ENCODE results near the gene ALDH16A1.

ALDH16A1 gene

DNA sequence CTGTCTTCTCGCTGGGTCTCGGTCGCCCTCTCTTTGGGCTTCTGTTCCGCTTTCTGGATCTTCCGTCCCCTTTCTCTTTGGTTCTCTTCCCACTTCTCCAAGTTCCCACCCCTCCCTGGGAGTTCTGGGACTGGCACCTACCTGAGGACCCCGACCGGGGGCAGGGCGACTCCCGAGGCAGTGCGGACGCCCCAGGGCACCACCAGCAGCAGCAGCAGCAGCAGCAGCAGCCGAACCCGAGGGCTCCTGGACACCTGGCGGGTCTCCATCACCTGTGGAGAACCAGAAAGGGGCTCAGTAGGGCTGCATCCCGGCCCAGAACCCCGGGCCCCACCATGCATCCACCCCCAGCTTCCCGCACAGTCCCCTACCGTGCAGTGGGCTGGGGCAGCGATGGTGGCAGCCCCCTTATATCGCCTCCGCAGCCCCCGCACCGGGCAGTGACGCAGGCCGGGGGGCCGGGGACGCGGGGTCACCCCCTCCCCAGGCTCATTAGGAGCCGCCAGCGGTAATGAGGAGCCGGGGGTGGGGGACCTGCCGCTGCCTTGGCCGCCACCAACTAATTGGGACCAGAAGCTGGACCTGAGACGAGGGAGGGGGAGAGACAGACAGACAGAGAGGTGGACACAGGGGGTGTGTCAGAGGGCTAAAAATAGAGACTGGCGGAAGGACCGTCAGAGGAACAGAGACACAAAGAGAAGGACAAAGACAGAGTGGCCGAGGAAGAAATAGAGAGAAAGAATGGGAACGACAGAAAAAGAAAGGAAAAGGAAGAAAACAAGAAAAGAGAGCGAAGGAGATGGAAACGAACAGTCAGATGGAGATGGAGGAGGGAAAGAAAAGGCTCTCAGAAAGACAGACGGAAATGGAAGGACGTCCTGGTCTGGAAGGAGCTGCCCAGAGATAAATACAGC, 29.7 kb upstream of the ALDH16A1 start, which contains the start of gene PTH2:
Gene PTH2 (minus strand): TSS at position 371 of the 914 bp plus-strand sequence. CDS start 102 bp downstream, at position 269.
- DNase-seq (ENCODE audit: extremely low spot score, insufficient read length, low read depth) (no peak), FAIRE-seq (no peak)

GRCh38 chr19:49423985-49424303, 29.1 kb upstream of the ALDH16A1 start:
- FAIRE-seq, result no peak
- no peak for DNase-seq (ENCODE audit: extremely low spot score, insufficient read length, low read depth)

- FAIRE-seq, result no peak
- DNase-seq (ENCODE audit: extremely low spot score, insufficient read length, low read depth), result no peak
Measured at GRCh38 chr19:49425178-49425577, 27.8 kb upstream of the ALDH16A1 start, which contains the start of gene GFY. TSS of gene GFY (plus strand) at chr19:49425388. CDS start at chr19:49426431, 1,043 bp downstream.

GRCh38 chr19:49425922-49426592, 27.0 kb upstream of the ALDH16A1 start:
- no peak for DNase-seq (ENCODE audit: extremely low spot score, insufficient read length, low read depth)
- FAIRE-seq, result no peak

DNA sequence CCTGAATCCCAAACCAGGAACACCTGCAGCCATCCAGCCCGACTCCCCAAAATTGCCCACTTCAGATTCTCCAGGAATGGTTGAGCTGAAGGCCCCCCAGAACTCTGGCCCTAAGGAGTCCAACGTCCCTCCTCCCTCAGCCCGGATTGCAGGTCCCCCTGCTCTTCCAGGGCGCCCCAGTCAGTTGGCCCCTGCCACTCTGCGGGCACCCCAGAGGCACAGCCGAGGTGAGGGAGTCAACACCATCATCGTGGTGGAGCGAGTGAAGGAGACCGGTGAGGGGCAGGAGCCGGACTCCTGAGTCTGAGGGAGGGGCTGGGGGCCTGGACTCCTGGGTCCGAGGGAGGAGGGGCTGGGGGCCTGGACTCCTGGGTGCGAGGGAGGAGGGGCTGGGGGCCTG, 25.7 kb upstream of the ALDH16A1 start:
- FAIRE-seq (no peak), DNase-seq (ENCODE audit: extremely low spot score, insufficient read length, low read depth) (no peak)

- DNase-seq (ENCODE audit: extremely low spot score, insufficient read length, low read depth) (no peak), FAIRE-seq (no peak)
Measured at GRCh38 chr19:49427855-49428546, 25.0 kb upstream of the ALDH16A1 start.

GRCh38 chr19:49428547-49429451, 24.2 kb upstream of the ALDH16A1 start:
- no peak for DNase-seq (ENCODE audit: extremely low spot score, insufficient read length, low read depth)
- no peak for FAIRE-seq

GRCh38 chr19:49430172-49430677, 22.8 kb upstream of the ALDH16A1 start:
- FAIRE-seq, result no peak
- no peak for DNase-seq (ENCODE audit: extremely low spot score, insufficient read length, low read depth)

- FAIRE-seq (no peak), DNase-seq (ENCODE audit: extremely low spot score, insufficient read length, low read depth) (no peak)
Measured at GRCh38 chr19:49430678-49431329, 22.2 kb upstream of the ALDH16A1 start.

DNA sequence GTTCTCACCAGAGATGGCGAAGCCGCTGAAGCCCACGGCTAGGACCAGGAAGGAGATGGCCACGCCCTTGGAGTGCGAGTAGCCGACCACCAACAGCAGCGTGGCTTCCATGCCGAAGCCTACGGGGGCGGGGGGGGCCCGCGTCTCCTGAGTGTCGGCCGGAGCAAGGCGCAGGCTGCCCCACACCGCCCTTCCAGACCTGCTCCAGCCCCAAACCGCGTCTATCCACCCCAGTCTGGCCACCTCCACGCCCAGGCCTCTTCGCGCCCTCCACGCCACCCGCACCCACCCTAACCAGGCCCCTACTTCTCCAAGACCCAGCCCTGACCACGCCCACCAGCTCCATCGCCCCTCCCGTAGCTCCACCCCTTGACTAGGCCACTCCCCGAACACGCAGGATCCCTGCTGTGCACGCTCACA, 21.7 kb upstream of the ALDH16A1 start:
- FAIRE-seq (no peak), DNase-seq (ENCODE audit: extremely low spot score, insufficient read length, low read depth) (no peak)

GRCh38 chr19:49432141-49433073, 20.6 kb upstream of the ALDH16A1 start:
- DNase-seq (ENCODE audit: extremely low spot score, insufficient read length, low read depth), result no peak
- FAIRE-seq, result no peak

- no peak for DNase-seq (ENCODE audit: extremely low spot score, insufficient read length, low read depth)
- no peak for FAIRE-seq
Measured at GRCh38 chr19:49433240-49433901, 19.7 kb upstream of the ALDH16A1 start.

DNA sequence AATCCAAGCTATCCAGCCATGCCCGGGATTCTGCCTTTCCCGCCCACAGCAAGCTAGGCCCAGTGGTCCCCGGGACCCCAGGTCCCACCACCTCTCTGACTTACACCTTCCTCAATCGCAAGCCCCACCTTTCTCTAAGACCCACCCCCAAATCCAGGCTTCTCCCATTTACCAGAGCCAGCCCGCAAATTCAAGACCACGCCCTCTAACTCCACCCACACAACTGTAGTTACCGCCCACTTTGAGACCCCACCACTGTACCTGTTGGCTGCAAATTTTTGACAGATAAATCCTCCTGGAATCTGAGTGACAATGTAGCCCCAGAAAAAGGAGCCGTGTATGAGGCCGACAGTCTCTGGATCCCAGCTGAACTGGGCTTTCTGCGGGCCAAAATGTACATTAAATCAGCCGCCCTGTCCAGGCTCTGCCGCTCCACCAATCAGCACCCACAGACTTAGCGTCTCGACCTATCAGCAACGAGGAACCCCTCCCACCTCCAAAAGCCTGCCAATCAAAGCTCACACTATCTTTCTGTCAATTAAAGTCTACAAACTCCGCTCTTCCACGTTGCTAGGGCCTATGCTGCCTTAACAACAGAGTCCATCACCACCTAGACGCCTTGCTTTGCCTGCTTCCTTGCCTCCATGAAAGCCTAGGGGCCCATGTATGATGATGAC, 18.0 kb upstream of the ALDH16A1 start:
- FAIRE-seq, result no peak

GRCh38 chr19:49435670-49436069, 17.4 kb upstream of the ALDH16A1 start:
- DNase-seq (ENCODE audit: extremely low spot score, insufficient read length, low read depth) (no peak), FAIRE-seq (no peak)

More for the DNA sequence above, 18.0 kb upstream of the ALDH16A1 start:
- DNase-seq (ENCODE audit: extremely low spot score, insufficient read length, low read depth), result no peak

GRCh38 chr19:49436381-49437017, 16.5 kb upstream of the ALDH16A1 start:
- no peak for FAIRE-seq
- DNase-seq (ENCODE audit: extremely low spot score, insufficient read length, low read depth), result no peak

- FAIRE-seq, result no peak
- no peak for DNase-seq (ENCODE audit: extremely low spot score, insufficient read length, low read depth)
Measured at GRCh38 chr19:49437231-49437630, 15.8 kb upstream of the ALDH16A1 start.

Measured in GM18507 (cell line).